ENCODE data around the gene APPBP2.

DNA sequence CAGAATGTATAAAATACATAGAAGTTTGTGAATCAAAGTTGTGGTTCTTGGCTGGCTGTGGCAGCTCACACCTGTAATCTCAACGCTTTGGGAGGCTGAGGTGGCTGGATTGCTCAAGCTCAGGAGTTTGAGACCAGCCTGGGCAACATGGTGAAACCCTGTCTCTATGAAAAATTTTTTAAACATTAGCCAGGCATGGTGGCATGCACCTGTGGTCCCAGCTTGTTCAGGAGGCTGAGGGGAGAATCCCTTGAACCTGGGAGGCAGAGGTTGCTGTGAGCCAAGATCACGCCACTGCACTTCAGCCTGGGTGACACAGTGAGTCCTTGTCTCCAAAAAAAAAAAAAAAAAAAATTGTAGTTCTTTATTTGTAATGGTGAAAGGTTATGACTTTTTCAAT is 13.8 kb upstream of the APPBP2 start:
- TF ChIP-seq, protein P1, sequence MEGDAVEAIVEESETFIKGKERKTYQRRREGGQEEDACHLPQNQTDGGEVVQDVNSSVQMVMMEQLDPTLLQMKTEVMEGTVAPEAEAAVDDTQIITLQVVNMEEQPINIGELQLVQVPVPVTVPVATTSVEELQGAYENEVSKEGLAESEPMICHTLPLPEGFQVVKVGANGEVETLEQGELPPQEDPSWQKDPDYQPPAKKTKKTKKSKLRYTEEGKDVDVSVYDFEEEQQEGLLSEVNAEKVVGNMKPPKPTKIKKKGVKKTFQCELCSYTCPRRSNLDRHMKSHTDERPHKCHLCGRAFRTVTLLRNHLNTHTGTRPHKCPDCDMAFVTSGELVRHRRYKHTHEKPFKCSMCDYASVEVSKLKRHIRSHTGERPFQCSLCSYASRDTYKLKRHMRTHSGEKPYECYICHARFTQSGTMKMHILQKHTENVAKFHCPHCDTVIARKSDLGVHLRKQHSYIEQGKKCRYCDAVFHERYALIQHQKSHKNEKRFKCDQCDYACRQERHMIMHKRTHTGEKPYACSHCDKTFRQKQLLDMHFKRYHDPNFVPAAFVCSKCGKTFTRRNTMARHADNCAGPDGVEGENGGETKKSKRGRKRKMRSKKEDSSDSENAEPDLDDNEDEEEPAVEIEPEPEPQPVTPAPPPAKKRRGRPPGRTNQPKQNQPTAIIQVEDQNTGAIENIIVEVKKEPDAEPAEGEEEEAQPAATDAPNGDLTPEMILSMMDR (IDR thresholded peaks at IDR 0.05; ENCODE audit: low read depth, low read length, poor library complexity, severe bottlenecking), result no peak
- TF ChIP-seq EZH2phosphoT487 (IDR thresholded peaks at IDR 0.05; ENCODE audit: borderline replicate concordance, low read length), result no peak
